ENCODE results near the gene USP9X. TPM values are rescaled to one million over a fixed set of nuclear protein-coding genes. Genes with fewer than 3 reads are reported as not detected.
"Not testable (repeated sequence)": the region's sequence is repeated elsewhere in the genome, so short reads cannot be mapped to it uniquely, and the experiment has no call there.

Gene USP9X
- total RNA-seq, 2 experiments from 2014 or later = 38.0 to 46.0 TPM

GRCh38 chrX:41087201-41087600 is 2.0 kb downstream of the USP9X start:
- DNase-seq = no peak
- H3K9me3 Mint-ChIP-seq (ENCODE audit: insufficient read depth) = no peaks in the 10 kb centered on the region
- peak overlapping the region; percentile 77 for H3K4me3 Mint-ChIP-seq
- no peak for ATAC-seq
- ChIA-PET POLR2A (interaction anchor here (2.5 to 3.0 kb wide), 2 partner anchors 28 to 77 kb away, joined by 7 to 20 read pairs; no protein-coding TSS in a partner anchor), CTCF (interaction anchor here (1.3 to 2.7 kb wide), 3 partner anchors 29 to 436 kb away, joined by 3 to 18 read pairs (median 7); no protein-coding TSS in a partner anchor)
- peaks cover 23% of the 10 kb centered on the region for H3K36me3 Mint-ChIP-seq (ENCODE audit: low read depth)
- no peaks in the 10 kb centered on the region for H3K27me3 Mint-ChIP-seq (ENCODE audit: low read depth)
- H3K4me1 Mint-ChIP-seq (ENCODE audit: low read depth) = peaks cover 39% of the 10 kb centered on the region
- H3K27ac Mint-ChIP-seq = peak overlapping the region; percentile 88

- Mint-ChIP-seq H3K36me3 (ENCODE audit: low read depth) (peaks cover 27% of the 10 kb centered on the region), H3K4me1 (ENCODE audit: low read depth) (peaks cover 46% of the 10 kb centered on the region), H3K4me3 (no peak overlapping the region), H3K9me3 (ENCODE audit: insufficient read depth) (no peaks in the 10 kb centered on the region), H3K27me3 (ENCODE audit: low read depth) (no peaks in the 10 kb centered on the region), H3K27ac (no peak overlapping the region)
- ATAC-seq (no peak), DNase-seq (no peak)
- CTCF ChIA-PET = interaction anchor here (1.1 kb wide), 1 partner anchor 25 kb away, joined by 3 read pairs; no protein-coding TSS in a partner anchor
- POLR2A ChIA-PET = no interaction called here
Observed at GRCh38 chrX:41090568-41091238, 5.5 kb downstream of the USP9X start.

- CTCF ChIA-PET = interaction anchor here (1.3 kb wide), 1 partner anchor 22 kb away, joined by 4 read pairs; no protein-coding TSS in a partner anchor
- Mint-ChIP-seq H3K9me3 (ENCODE audit: insufficient read depth) (no peaks in the 10 kb centered on the region), H3K27ac (no peak overlapping the region), H3K27me3 (ENCODE audit: low read depth) (no peaks in the 10 kb centered on the region), H3K36me3 (ENCODE audit: low read depth) (peaks cover 22% of the 10 kb centered on the region), H3K4me1 (ENCODE audit: low read depth) (peaks cover 56% of the 10 kb centered on the region), H3K4me3 (no peak overlapping the region)
- no peak for DNase-seq
- no peak for ATAC-seq
- POLR2A ChIA-PET = no interaction called here
Observed at GRCh38 chrX:41092776-41093175, 7.5 kb downstream of the USP9X start.

- no peak overlapping the region for H3K4me3 Mint-ChIP-seq
- no peak overlapping the region for H3K27ac Mint-ChIP-seq
- H3K9me3 Mint-ChIP-seq (ENCODE audit: insufficient read depth) = no peaks in the 10 kb centered on the region
- CTCF ChIA-PET = interaction anchor here (1.4 kb wide), 1 partner anchor 21 kb away, joined by 4 read pairs; no protein-coding TSS in a partner anchor
- POLR2A ChIA-PET = interaction anchor here (0.6 to 1.8 kb wide), 2 partner anchors 10 to 20 kb away, joined by 3 to 4 read pairs; partner anchors contain the start of gene USP9X
- H3K27me3 Mint-ChIP-seq (ENCODE audit: low read depth) = no peaks in the 10 kb centered on the region
- ATAC-seq (no peak), DNase-seq (no peak)
- H3K36me3 Mint-ChIP-seq (ENCODE audit: low read depth) = peaks cover 8% of the 10 kb centered on the region
- H3K4me1 Mint-ChIP-seq (ENCODE audit: low read depth) = peaks cover 41% of the 10 kb centered on the region
Observed at GRCh38 chrX:41095174-41095573, 9.9 kb downstream of the USP9X start.

- no peak overlapping the region for H3K27ac Mint-ChIP-seq
- no peak overlapping the region for H3K4me3 Mint-ChIP-seq
- ATAC-seq (no peak), DNase-seq (no peak)
- peaks cover 8% of the 10 kb centered on the region for H3K36me3 Mint-ChIP-seq (ENCODE audit: low read depth)
- CTCF ChIA-PET = interaction anchor here (0.9 to 1.4 kb wide), 2 partner anchors 20 to 61 kb away, joined by 3 to 4 read pairs; no protein-coding TSS in a partner anchor
- POLR2A ChIA-PET = interaction anchor here (1.6 kb wide), 1 partner anchor 10 kb away, joined by 14 read pairs; the partner anchor contains the start of gene USP9X
- peaks cover 37% of the 10 kb centered on the region for H3K4me1 Mint-ChIP-seq (ENCODE audit: low read depth)
- H3K27me3 Mint-ChIP-seq (ENCODE audit: low read depth) = no peaks in the 10 kb centered on the region
- H3K9me3 Mint-ChIP-seq (ENCODE audit: insufficient read depth) = no peaks in the 10 kb centered on the region
Observed at GRCh38 chrX:41095908-41096307, 10.7 kb downstream of the USP9X start.

GRCh38 chrX:41096339-41096955 is 11.2 kb downstream of the USP9X start:
- Mint-ChIP-seq H3K27me3 (ENCODE audit: low read depth) (no peaks in the 10 kb centered on the region), H3K4me1 (ENCODE audit: low read depth) (peaks cover 35% of the 10 kb centered on the region)

GRCh38 chrX:41097326-41097725 is 12.1 kb downstream of the USP9X start:
- no peaks in the 10 kb centered on the region for H3K9me3 Mint-ChIP-seq (ENCODE audit: insufficient read depth)
- ChIA-PET POLR2A (interaction anchor here (1.6 kb wide), 1 partner anchor 12 kb away, joined by 14 read pairs; the partner anchor contains the start of gene USP9X), CTCF (interaction anchor here (0.8 to 1.2 kb wide), 2 partner anchors 8 to 12 kb away, joined by 3 to 4 read pairs; no protein-coding TSS in a partner anchor)
- H3K4me1 Mint-ChIP-seq (ENCODE audit: low read depth) = peaks cover 30% of the 10 kb centered on the region
- DNase-seq = no peak
- H3K36me3 Mint-ChIP-seq (ENCODE audit: low read depth) = peaks cover 9% of the 10 kb centered on the region
- no peak for ATAC-seq
- no peaks in the 10 kb centered on the region for H3K27me3 Mint-ChIP-seq (ENCODE audit: low read depth)
- no peak overlapping the region for H3K4me3 Mint-ChIP-seq
- H3K27ac Mint-ChIP-seq = no peak overlapping the region

More at GRCh38 chrX:41096339-41096955, 11.2 kb downstream of the USP9X start:
- POLR2A ChIA-PET = interaction anchor here (1.6 kb wide), 1 partner anchor 11 kb away, joined by 14 read pairs; the partner anchor contains the start of gene USP9X
- no peak for ATAC-seq
- Mint-ChIP-seq H3K4me3 (no peak overlapping the region), H3K27ac (no peak overlapping the region), H3K36me3 (ENCODE audit: low read depth) (peaks cover 8% of the 10 kb centered on the region), H3K9me3 (ENCODE audit: insufficient read depth) (no peaks in the 10 kb centered on the region)
- no peak for DNase-seq
- CTCF ChIA-PET = interaction anchor here (0.9 to 1.4 kb wide), 3 partner anchors 8 to 61 kb away, joined by 3 to 4 read pairs (median 4); no protein-coding TSS in a partner anchor

- H3K27ac Mint-ChIP-seq = no peak overlapping the region
- no peak overlapping the region for H3K4me3 Mint-ChIP-seq
- POLR2A ChIA-PET = interaction anchor here (1.3 kb wide), 1 partner anchor 14 kb away, joined by 3 read pairs; no protein-coding TSS in a partner anchor
- H3K9me3 Mint-ChIP-seq (ENCODE audit: insufficient read depth) = no peaks in the 10 kb centered on the region
- ATAC-seq = no peak
- peaks cover 9% of the 10 kb centered on the region for H3K36me3 Mint-ChIP-seq (ENCODE audit: low read depth)
- H3K27me3 Mint-ChIP-seq (ENCODE audit: low read depth) = no peaks in the 10 kb centered on the region
- H3K4me1 Mint-ChIP-seq (ENCODE audit: low read depth) = peaks cover 29% of the 10 kb centered on the region
- CTCF ChIA-PET = interaction anchor here (1.1 to 1.7 kb wide), 3 partner anchors 10 to 15 kb away, joined by 3 to 5 read pairs (median 5); no protein-coding TSS in a partner anchor
- DNase-seq = no peak
Observed at GRCh38 chrX:41100200-41100599, 15.0 kb downstream of the USP9X start.

GRCh38 chrX:41100819-41101218 is 15.6 kb downstream of the USP9X start:
- CTCF ChIA-PET = interaction anchor here (1.1 kb wide), 1 partner anchor 14 kb away, joined by 5 read pairs; no protein-coding TSS in a partner anchor
- POLR2A ChIA-PET = no interaction called here
- Mint-ChIP-seq H3K4me3 (no peak overlapping the region), H3K36me3 (ENCODE audit: low read depth) (peaks cover 9% of the 10 kb centered on the region), H3K27ac (no peak overlapping the region), H3K9me3 (ENCODE audit: insufficient read depth) (no peaks in the 10 kb centered on the region), H3K4me1 (ENCODE audit: low read depth) (peaks cover 22% of the 10 kb centered on the region), H3K27me3 (ENCODE audit: low read depth) (no peaks in the 10 kb centered on the region)
- ATAC-seq (no peak), DNase-seq (no peak)

- no peaks in the 10 kb centered on the region for H3K27me3 Mint-ChIP-seq (ENCODE audit: low read depth)
- ChIA-PET POLR2A (interaction anchor here (1.6 kb wide), 1 partner anchor 19 kb away, joined by 3 read pairs; the partner anchor contains the start of gene USP9X), CTCF (interaction anchor here (1.0 kb wide), 1 partner anchor 10 kb away, joined by 5 read pairs; no protein-coding TSS in a partner anchor)
- ATAC-seq = no peak
- H3K36me3 Mint-ChIP-seq (ENCODE audit: low read depth) = peaks cover 14% of the 10 kb centered on the region
- DNase-seq = no peak
- peaks cover 5% of the 10 kb centered on the region for H3K9me3 Mint-ChIP-seq (ENCODE audit: insufficient read depth)
- peaks cover 33% of the 10 kb centered on the region for H3K4me1 Mint-ChIP-seq (ENCODE audit: low read depth)
- H3K4me3 Mint-ChIP-seq = no peak overlapping the region
- H3K27ac Mint-ChIP-seq = no peak overlapping the region
Observed at GRCh38 chrX:41105005-41105404, 19.8 kb downstream of the USP9X start.

- H3K4me3 Mint-ChIP-seq; ATAC-seq; H3K27ac Mint-ChIP-seq; POLR2A ChIA-PET; DNase-seq; H3K27me3 Mint-ChIP-seq (ENCODE audit: low read depth); H3K9me3 Mint-ChIP-seq (ENCODE audit: insufficient read depth): not testable (repeated sequence)
- CTCF ChIA-PET = interaction anchor here (1.7 kb wide), 1 partner anchor 153 kb away, joined by 3 read pairs; no protein-coding TSS in a partner anchor
- Mint-ChIP-seq H3K36me3 (ENCODE audit: low read depth) (peaks cover 14% of the 10 kb centered on the region), H3K4me1 (ENCODE audit: low read depth) (peaks cover 41% of the 10 kb centered on the region)
Observed at GRCh38 chrX:41106257-41106656, 21.0 kb downstream of the USP9X start.

All from activated CD8-positive, alpha-beta T cell treated with anti-CD3 and anti-CD28 coated beads, Interleukin-2, amount 10 ng/mL, durations not matched to agents 7 days and 5 days (primary cell).